Activated naive CD4-positive, alpha-beta T cell treated with anti-CD3 and anti-CD28 coated beads, Interleukin-2, amount 50 U/mL, for 72 hours (primary cell): ENCODE data around the gene CHMP5. TPM values are rescaled to one million over a fixed set of nuclear protein-coding genes. Genes with fewer than 3 reads are reported as not detected.
A peak's percentile ranks its signal among the peaks of the same experiment; 100 is the strongest.

Source experiments
- ATAC-seq, 2 donors: fragments of 150-1000 bp; cut with Tn5 transposase; 2 replicates each; pipeline ENCODE4 v1.10.0; 2021; ENCODE audit warnings: mild to moderate bottlenecking in 2 of 2, moderate library complexity in 2 of 2
- DNase-seq, 2 donors: peaks; one replicate each; pipeline ENCODE4 v3.0.0; 2021 to 2022; ENCODE audit warnings: low spot score in 2 of 2
- H3K27ac Mint-ChIP-seq, 2 donors: one replicate each; pipeline ENCODE4 v1.8.0; 2022; ENCODE audit warnings: mild to moderate bottlenecking in 2 of 2, mixed read lengths in 2 of 2
- H3K36me3 Mint-ChIP-seq, 2 donors: one replicate each; pipeline ENCODE4 v1.8.0; 2022; ENCODE audit warnings: mixed read lengths in 2 of 2
- H3K9me3 Mint-ChIP-seq, 2 donors: one replicate each; pipeline ENCODE4 v1.8.0; 2022; ENCODE audit warnings: mixed read lengths in 2 of 2
- total RNA-seq, 2 donors: library from RNA; stranded (reverse); gene quantifications; one replicate each; pipeline ENCODE4 v1.2.3, GENCODE V29; 2022

Gene CHMP5
- total RNA-seq, 2 donors from 2014 or later = 115 to 123 TPM

DNA sequence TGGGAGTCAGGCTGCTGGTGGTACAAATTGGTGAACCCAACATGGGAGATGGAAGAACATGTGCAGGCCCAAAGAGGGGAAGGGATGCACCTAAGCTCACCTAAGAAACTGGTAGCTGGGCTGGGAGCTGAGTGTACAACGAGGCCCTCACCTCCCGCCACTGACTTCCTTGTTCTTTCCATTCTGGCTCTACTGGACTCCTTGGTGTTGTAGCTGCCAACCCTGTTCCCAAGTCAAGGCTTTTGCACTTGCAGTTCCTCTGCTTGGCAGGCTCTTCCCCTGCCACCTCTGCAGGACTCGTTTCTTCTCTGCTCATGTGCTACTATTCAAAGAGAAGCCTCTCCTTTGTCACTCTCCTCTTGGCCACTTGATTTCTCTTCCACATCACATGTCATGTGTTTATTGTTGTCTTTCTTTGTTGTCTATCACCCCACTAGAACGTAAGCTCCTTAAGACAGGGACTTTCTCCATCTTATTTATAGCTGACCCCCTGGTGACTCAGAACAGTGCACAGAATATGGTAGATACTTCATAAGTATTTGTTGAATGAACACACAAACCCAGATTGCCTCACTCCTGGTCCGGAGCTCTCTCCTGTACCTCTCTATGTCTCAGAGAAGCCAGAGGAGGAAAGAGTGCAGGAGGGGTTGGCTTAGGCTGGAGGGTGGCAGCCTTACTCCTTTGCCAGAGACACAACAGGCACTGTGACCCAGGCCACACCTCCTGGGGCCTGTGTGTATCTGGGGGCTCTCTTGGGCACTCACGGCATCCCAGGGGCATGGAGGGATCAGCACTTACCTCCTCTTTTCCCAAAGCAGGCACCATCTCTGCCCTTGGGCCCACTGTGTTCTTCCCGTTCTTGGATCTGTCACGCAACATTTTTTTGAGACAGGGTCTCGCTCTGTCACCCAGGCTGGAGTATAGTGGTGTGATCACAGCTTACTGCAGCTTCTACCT is 30.1 kb upstream of the CHMP5 start:
- H3K9me3 Mint-ChIP-seq = no peaks in the 10 kb centered on the region
- no peaks in the 10 kb centered on the region for H3K36me3 Mint-ChIP-seq
- no peak for ATAC-seq
- DNase-seq = no peak
- peak overlapping the region in 1 of 2 donors; percentile 24 for H3K27ac Mint-ChIP-seq

- no peak overlapping the region for H3K27ac Mint-ChIP-seq
- no peaks in the 10 kb centered on the region for H3K9me3 Mint-ChIP-seq
- H3K36me3 Mint-ChIP-seq = no peaks in the 10 kb centered on the region
- ATAC-seq (peak in 1 of 2 donors; percentile 34), DNase-seq (no peak)
Measured at GRCh38 chr9:33236571-33236970, 28.3 kb upstream of the CHMP5 start.

GRCh38 chr9:33239921-33240320 is 24.9 kb upstream of the CHMP5 start, which contains the start of gene SPINK4:
TSS of gene SPINK4 (plus strand) at chr9:33240167. CDS start at chr9:33240209, 42 bp downstream.
- no peak for DNase-seq
- H3K36me3 Mint-ChIP-seq = no peaks in the 10 kb centered on the region
- ATAC-seq = peak in 1 of 2 donors; percentile 24
- H3K27ac Mint-ChIP-seq = peak within 1 kb of the TSS in 1 of 2 donors; percentile 0
- no peaks in the 10 kb centered on the region for H3K9me3 Mint-ChIP-seq

DNA sequence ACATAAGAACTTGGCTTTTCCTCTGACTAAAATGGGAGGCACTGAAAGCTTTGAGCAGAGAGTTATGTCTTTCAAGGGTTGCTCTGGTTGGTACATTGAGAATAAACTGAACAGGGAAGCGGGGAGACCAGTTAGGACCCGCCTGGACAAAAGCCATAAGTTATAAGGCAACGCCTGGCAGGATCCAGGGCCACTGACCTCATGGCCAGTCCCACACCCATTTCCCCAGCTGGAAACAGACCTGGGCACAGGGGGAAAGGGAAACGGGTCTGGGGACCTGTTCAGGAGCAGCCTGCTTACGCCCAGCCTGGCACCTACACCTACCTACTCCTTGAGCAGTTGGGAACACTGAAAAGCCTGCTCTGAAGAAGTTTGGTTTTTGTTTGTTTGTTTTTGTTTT is 23.6 kb upstream of the CHMP5 start:
- DNase-seq (no peak), ATAC-seq (no peak)
- no peaks in the 10 kb centered on the region for H3K9me3 Mint-ChIP-seq
- no peak overlapping the region for H3K27ac Mint-ChIP-seq
- H3K36me3 Mint-ChIP-seq = no peaks in the 10 kb centered on the region

DNA sequence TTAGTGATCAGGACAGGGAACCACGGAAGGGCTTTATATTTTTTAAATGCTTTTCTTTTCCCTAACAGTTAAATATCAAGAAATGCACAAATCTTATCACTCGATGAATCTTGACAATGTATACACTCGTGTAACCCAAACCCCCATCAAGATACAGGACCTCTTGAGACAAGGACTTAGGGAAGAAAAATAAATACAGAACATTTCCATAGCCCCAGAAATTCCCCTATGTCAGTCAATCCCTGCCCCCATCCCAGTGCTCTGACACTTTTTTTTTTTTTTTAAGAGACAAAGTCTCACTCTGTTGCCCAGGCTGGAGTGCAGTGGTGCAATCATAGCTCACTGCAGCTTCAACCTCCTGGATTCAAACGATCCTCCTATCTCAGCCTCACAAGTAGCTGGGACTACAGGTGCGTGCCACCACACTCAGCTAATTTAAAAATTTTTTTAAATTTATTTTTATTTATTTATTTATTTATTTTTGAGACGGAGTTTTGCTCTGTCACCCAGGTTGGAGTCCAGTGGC is 22.2 kb upstream of the CHMP5 start:
- peaks cover 0 to 2% of the 10 kb centered on the region in 2 donors for H3K36me3 Mint-ChIP-seq
- H3K9me3 Mint-ChIP-seq = no peaks in the 10 kb centered on the region
- DNase-seq = no peak
- no peak for ATAC-seq
- no peak overlapping the region for H3K27ac Mint-ChIP-seq

DNA sequence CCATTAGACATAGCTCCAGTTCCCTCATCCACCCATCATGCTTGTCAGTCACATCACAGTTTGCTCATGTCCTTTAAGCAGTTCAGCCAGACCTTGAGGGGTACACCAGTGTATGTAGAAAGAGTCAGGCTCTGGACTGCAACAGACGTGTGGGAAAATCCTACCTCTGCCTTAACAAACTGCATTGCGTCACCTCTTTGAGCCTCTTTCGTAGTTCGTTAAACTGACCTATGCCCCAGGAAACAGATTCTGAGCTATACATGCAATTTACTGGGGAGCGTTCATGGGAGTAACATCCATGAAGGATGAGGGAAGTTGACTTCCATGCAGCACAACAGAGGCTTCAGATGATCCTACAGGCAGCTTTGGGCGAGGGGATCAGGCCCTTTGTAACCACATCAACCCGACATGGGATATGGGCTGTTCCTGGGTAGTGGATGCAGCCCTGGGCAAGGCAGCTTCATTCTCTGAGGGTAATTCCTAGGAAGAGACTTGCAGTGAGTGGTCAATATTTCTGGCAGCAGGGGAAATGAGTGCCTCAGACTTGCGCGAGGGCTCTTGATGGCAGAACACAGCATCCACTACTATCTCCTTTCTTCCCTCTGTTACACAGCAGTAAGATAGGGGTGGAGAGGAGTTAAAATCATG is 20.6 kb upstream of the CHMP5 start:
- ATAC-seq = no peak
- no peak overlapping the region for H3K27ac Mint-ChIP-seq
- peaks cover 0 to 6% of the 10 kb centered on the region in 2 donors for H3K36me3 Mint-ChIP-seq
- no peaks in the 10 kb centered on the region for H3K9me3 Mint-ChIP-seq
- no peak for DNase-seq

DNA sequence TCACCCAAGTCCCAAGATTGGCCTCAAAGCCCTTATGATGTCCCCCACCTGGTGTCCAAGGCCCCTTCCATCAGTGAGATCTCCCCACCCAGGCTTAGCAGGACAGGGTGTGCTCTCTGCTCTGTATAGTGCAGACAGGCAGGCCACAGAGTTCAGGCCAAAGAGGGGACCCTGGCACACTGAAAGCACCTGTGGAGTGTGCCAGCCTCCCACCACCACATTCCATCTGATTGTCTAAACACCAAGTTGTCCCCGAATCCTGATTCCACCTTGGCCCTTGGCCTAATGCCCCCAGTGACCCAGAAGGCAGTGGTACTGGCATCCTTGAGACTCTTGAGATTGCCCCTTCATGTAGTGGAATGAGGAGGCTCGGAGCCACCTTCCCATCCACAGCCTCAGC is 19.5 kb upstream of the CHMP5 start:
- Mint-ChIP-seq H3K9me3 (no peaks in the 10 kb centered on the region), H3K36me3 (peaks cover 0 to 6% of the 10 kb centered on the region in 2 donors), H3K27ac (peak overlapping the region in 1 of 2 donors; percentile 32)
- DNase-seq (no peak), ATAC-seq (no peak)

- DNase-seq (no peak), ATAC-seq (no peak)
- peaks cover 0 to 6% of the 10 kb centered on the region in 2 donors for H3K36me3 Mint-ChIP-seq
- H3K27ac Mint-ChIP-seq = peak overlapping the region in 1 of 2 donors; percentile 77
- H3K9me3 Mint-ChIP-seq = no peaks in the 10 kb centered on the region
Measured at GRCh38 chr9:33246269-33246860, 18.5 kb upstream of the CHMP5 start.

DNA sequence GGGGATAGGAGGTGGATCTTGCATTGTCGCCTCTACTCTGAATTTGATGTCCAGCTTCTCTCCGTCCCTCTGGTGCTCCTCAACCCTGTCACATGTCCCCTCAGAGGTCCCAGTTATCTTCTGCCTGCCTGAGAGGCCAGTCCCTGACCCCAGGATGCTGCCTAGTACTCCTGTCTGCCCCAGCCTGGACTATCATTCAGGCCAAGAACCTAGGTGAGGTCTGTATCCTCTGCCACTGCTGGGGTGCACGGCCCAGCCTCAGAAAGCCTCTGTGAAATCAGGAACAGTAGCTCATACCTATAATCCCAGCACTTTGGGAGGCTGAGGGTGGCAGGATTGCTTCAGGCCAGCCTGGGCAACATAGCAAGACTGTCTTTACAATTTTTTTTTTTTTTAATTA is 16.2 kb upstream of the CHMP5 start:
- Mint-ChIP-seq H3K36me3 (peaks cover 0 to 12% of the 10 kb centered on the region in 2 donors), H3K27ac (no peak overlapping the region), H3K9me3 (no peaks in the 10 kb centered on the region)
- no peak for ATAC-seq
- no peak for DNase-seq

GRCh38 chr9:33249087-33249658 is 15.7 kb upstream of the CHMP5 start:
- Mint-ChIP-seq H3K27ac (peak overlapping the region in 1 of 2 donors; percentile 51), H3K9me3 (no peaks in the 10 kb centered on the region), H3K36me3 (peaks cover 0 to 12% of the 10 kb centered on the region in 2 donors)
- peak in 1 of 2 donors; percentile 34 for ATAC-seq
- DNase-seq = no peak

- Mint-ChIP-seq H3K36me3 (peaks cover 6 to 12% of the 10 kb centered on the region in 2 donors), H3K9me3 (no peaks in the 10 kb centered on the region), H3K27ac (no peak overlapping the region)
- DNase-seq (no peak), ATAC-seq (peak in 1 of 2 donors; percentile 36)
Measured at GRCh38 chr9:33249983-33250382, 14.9 kb upstream of the CHMP5 start.

DNA sequence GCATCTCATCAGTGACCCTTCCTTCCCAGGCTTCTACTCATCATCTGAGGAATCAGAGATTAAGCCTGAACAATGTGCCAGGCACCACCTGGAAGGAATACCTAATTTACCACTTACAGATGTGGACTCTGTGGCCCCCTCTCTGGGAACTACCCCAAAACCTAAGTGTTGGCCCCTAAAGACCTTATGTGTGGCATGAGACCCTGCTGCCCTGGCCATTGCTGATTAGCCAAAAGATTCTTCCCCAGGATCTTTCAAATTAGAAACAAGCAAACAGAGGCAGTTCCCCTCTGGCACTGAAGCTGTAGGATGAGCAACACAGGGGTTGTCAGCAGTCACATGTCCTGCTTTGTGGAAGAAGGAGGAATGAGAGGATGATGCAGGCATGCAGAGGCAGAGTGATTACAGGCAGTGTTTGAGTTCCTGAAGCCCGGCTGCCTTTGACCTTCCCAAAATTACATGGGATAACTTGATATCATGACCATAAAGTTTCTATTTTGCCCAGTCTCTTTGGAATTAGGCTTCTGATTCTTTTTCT is 14.3 kb upstream of the CHMP5 start:
- DNase-seq (no peak), ATAC-seq (no peak)
- Mint-ChIP-seq H3K27ac (no peak overlapping the region), H3K36me3 (peaks cover 8 to 13% of the 10 kb centered on the region in 2 donors), H3K9me3 (no peaks in the 10 kb centered on the region)

- DNase-seq = no peak
- Mint-ChIP-seq H3K36me3 (peaks cover 20 to 21% of the 10 kb centered on the region in 2 donors), H3K27ac (peak overlapping the region in 1 of 2 donors; percentile 47), H3K9me3 (no peaks in the 10 kb centered on the region)
- no peak for ATAC-seq
Measured at GRCh38 chr9:33254211-33254610, 10.6 kb upstream of the CHMP5 start.

DNA sequence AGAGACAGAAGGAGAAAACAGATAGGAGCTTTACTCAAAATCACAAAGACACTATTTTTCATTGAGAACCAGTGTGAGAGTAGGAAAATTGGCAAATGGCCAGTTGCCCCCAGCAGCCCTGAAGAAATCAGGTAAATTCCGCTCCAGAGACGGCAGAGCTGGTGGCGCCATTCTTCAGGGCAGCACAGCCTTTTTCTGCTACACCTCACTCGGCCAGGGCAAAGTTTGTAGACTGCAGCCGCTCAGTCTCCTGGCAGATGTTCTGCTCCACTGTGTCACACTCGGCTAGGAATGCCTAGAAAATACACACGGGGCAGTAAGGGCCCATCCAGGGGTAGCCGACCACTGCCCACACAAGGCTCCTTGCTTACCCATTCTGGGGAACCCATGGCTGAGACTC is 9.8 kb upstream of the CHMP5 start:
- ATAC-seq = no peak
- Mint-ChIP-seq H3K27ac (no peak overlapping the region), H3K9me3 (no peaks in the 10 kb centered on the region), H3K36me3 (peaks cover 21 to 26% of the 10 kb centered on the region in 2 donors)
- DNase-seq = no peak

DNA sequence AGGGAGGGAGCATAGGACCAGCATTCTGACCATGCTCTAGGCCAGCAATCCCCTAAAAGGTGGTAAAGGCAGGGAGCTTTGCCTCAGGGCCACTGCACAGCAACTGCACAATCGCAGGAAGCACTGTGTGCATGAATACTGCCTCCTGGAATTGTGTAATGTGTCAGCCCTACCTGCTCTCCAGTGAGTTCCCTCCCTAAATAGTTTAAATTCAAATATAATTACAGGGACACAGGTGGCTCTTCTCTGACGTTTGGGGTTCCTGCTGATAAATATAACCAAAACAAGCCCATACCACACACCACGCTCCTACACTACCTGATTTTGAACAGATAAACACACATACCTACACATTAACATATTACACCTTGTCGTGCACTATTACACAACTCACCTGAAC is 9.4 kb upstream of the CHMP5 start:
- ATAC-seq (no peak), DNase-seq (no peak)
- Mint-ChIP-seq H3K9me3 (no peaks in the 10 kb centered on the region), H3K27ac (no peak overlapping the region), H3K36me3 (peaks cover 25 to 30% of the 10 kb centered on the region in 2 donors)

GRCh38 chr9:33256236-33256635 is 8.6 kb upstream of the CHMP5 start:
- no peaks in the 10 kb centered on the region for H3K9me3 Mint-ChIP-seq
- H3K36me3 Mint-ChIP-seq = peaks cover 33 to 38% of the 10 kb centered on the region in 2 donors
- no peak overlapping the region for H3K27ac Mint-ChIP-seq
- no peak for DNase-seq
- no peak for ATAC-seq
